GM20000 (cell line): ENCODE data around the gene GALNTL6.

ENCODE experiments used
- DNase-seq: peaks from one replicate; pipeline ENCODE4 v3.0.0; 2012; ENCODE audit warnings: low spot score
- CTCF ChIP-seq: IDR thresholded peaks from 2 replicates; pipeline ENCODE4 v1.5.1; 2012; ENCODE audit warnings: mild to moderate bottlenecking, control low read depth; ENCODE audit errors: extremely low read depth, missing control alignments

Gene GALNTL6

GRCh38 chr4:172842779-172843178 is 1029.6 kb downstream of the GALNTL6 start:
- TF ChIP-seq CTCF = no peak
- no peak for DNase-seq

GRCh38 chr4:172843192-172843591 is 1030.0 kb downstream of the GALNTL6 start:
- DNase-seq = no peak
- TF ChIP-seq CTCF = no peak

DNA sequence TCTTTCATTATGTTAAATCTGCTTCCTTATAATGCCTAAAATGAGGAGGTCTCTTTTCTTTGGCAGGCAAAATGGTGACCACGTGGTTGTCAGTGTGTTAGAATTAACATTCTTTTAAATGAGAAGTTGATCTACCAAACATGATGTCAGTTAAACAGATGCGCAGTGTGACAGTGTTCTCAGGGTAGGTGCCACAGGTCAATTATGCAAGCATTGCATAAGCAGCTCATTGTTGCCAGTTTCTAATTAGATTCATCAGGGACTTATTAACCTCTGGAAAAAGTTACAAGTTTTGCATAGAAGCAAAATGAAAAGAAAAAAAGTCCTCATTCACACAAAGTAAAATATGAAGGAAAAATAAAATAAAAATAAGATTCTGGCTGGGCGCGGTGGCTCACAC is 1031.4 kb downstream of the GALNTL6 start:
- no peak for TF ChIP-seq CTCF

GRCh38 chr4:172845281-172845680 is 1032.1 kb downstream of the GALNTL6 start:
- TF ChIP-seq CTCF = no peak
- DNase-seq = no peak

More for the DNA sequence above, 1031.4 kb downstream of the GALNTL6 start:
- DNase-seq = no peak

- no peak for DNase-seq
- TF ChIP-seq CTCF = no peak
Measured at GRCh38 chr4:172850838-172851237, 1037.6 kb downstream of the GALNTL6 start.

DNA sequence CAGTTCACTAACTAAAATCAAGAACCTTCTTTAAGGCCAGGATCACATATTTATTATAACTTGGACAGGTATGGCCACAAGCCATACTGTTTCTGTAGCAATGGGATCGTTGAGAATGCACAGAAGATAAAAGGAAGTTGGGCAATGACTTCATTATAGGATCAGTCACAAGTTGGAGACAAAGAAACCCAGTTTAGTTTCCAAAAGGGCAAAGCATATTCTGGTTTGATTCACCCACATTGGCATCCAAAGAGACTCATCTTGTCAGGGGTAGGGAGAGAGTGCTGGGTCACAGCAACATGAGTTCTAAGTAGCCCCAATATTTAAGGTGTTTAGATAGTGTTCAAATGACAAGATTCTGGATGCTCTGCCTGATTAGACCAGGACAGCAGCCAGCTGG is 1038.3 kb downstream of the GALNTL6 start:
- no peak for TF ChIP-seq CTCF
- DNase-seq = no peak

DNA sequence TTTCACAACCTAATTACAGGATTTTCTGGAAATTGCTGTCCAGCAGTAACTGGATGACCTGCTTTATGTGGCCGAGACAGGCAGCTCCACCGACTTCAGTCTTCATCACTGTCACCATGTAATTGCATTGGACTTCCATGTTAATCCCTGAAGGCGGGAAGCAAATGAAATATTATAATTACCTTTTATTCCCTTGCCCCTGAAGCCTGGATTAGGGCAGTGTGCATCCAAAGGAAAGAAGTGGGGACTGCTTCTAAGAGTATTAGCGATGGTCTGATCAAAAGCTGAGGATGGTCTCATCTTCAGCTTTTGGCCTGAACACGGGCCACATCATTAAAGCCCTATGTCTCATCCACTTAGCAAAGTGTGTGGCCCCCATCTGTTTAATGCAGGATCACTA is 1043.8 kb downstream of the GALNTL6 start:
- no peak for DNase-seq
- TF ChIP-seq CTCF = no peak

GRCh38 chr4:172858731-172859230 is 1045.6 kb downstream of the GALNTL6 start:
- DNase-seq = no peak
- no peak for TF ChIP-seq CTCF
